Cardiac fibroblast (primary cell): Measurements from ENCODE around the gene SH3PXD2B.
A peak's percentile ranks its signal among the peaks of the same experiment; 100 is the strongest.

Source experiments
- DNase-seq, 2 donors: peaks; one replicate each; pipeline versions ENCODE4 v3.0.0 to v3.0.0-alpha.2; 2010; ENCODE audit warnings: low read depth in 2 of 2
- H3K4me3 ChIP-seq, 2 donors: replicated peaks in 1 of 2; 1 replicate in 1 of 2; 2 replicates in 1 of 2; pipeline ENCODE4 v1.5.1; 2011; ENCODE audit warnings: low read depth in 2 of 2, low read length in 2 of 2, mild to moderate bottlenecking in 2 of 2, moderate library complexity in 1 of 2
- CTCF ChIP-seq: IDR thresholded peaks from one replicate; pipeline ENCODE4 v1.5.1; 2011; ENCODE audit warnings: low read depth, mild to moderate bottlenecking, low read length, inconsistent platforms

SH3PXD2B gene

GRCh38 chr5:172444110-172444510, 10.2 kb downstream of the SH3PXD2B start:
- DNase-seq, result peak; percentile 70 to 82
- no peak overlapping the region for H3K4me3 ChIP-seq
- TF ChIP-seq CTCF, result no peak

- TF ChIP-seq CTCF, result no peak
- H3K4me3 ChIP-seq, result no peak overlapping the region
These were observed 10.8 kb downstream of the SH3PXD2B start for GRCh38 chr5:172443441-172444109.

GRCh38 chr5:172442592-172442991, 11.7 kb downstream of the SH3PXD2B start:
- no peak for TF ChIP-seq CTCF
- H3K4me3 ChIP-seq, result no peak overlapping the region
- DNase-seq, result no peak

More at GRCh38 chr5:172443441-172444109, 10.8 kb downstream of the SH3PXD2B start:
- DNase-seq, result peak; percentile 98

- no peak overlapping the region for H3K4me3 ChIP-seq
- TF ChIP-seq CTCF, result no peak
- DNase-seq, result peak in 1 of 2 donors; percentile 54
These were observed 13.0 kb downstream of the SH3PXD2B start for GRCh38 chr5:172441262-172441751.

GRCh38 chr5:172440486-172440885, 13.8 kb downstream of the SH3PXD2B start:
- DNase-seq, result no peak
- TF ChIP-seq CTCF, result no peak
- no peak overlapping the region for H3K4me3 ChIP-seq

GRCh38 chr5:172439785-172440477, 14.4 kb downstream of the SH3PXD2B start:
- DNase-seq, result no peak
- TF ChIP-seq CTCF, result no peak
- no peak overlapping the region for H3K4me3 ChIP-seq

- no peak overlapping the region for H3K4me3 ChIP-seq
- no peak for TF ChIP-seq CTCF
- no peak for DNase-seq
These were observed 16.0 kb downstream of the SH3PXD2B start for GRCh38 chr5:172438319-172438668.
